NCI-H774 (cell line): Measurements from ENCODE around the gene HLA-DMB.
A peak's percentile ranks its signal among the peaks of the same experiment; 100 is the strongest.

Experiments used
- DNase-seq: peaks from one replicate; lab custom pipeline; 2025; lab: John Stamatoyannopoulos, UW

Gene HLA-DMB

DNA sequence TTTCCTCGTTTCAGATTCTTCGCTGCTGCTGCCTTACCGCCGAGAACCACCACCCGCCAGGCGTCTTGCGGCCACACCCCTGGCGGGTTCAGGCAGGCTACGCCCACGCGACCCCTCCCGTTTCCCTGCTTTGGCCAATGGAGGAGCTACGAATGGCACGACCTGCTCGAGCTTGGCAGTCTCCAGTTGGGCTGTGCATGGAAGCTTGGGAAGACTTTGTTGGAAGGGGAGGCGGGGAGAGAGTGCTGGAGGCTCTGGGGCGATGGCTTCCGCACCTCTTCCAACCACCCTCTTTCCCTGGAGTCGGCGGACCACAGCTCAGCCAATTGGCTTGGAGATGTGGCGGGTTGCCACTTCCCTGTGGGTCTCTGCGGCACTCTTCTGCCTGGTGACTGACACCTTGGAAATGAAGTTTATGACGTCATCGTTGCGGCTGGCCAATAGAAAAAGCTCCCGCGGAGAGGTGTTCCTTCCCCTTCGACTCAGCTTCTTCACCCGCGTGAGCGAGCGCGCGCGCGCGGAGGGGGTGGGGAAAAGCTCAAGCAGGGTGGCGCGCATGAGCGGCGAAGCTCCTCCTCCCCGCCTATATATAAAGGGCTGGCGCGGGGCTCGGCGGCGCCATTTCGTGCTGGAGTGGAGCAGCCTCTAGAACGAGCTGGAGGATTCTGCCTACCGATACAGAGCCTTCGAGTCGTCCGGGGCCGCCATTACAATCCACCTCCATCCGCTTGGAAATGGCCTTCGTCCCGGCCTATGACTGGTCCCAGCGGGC, 30.9 kb upstream of the HLA-DMB start:
- peak; percentile 98 for DNase-seq

DNA sequence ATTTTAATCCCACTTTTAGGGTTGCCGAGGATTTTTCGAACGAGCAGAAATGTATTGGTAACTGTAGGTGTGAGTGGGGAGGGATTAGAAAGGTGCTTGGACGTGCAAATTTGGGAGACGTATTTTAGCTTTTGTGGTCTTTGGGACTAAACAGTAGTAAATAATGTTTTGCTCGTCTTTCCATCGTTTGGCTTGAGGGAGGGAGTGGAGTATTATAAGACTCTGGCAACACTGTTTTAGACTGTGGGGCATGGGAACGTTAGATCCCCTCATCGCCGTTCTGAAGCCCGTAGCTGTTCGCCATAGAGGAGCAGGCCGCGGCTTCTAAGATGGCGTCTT, 30.4 kb upstream of the HLA-DMB start:
- no peak for DNase-seq

DNA sequence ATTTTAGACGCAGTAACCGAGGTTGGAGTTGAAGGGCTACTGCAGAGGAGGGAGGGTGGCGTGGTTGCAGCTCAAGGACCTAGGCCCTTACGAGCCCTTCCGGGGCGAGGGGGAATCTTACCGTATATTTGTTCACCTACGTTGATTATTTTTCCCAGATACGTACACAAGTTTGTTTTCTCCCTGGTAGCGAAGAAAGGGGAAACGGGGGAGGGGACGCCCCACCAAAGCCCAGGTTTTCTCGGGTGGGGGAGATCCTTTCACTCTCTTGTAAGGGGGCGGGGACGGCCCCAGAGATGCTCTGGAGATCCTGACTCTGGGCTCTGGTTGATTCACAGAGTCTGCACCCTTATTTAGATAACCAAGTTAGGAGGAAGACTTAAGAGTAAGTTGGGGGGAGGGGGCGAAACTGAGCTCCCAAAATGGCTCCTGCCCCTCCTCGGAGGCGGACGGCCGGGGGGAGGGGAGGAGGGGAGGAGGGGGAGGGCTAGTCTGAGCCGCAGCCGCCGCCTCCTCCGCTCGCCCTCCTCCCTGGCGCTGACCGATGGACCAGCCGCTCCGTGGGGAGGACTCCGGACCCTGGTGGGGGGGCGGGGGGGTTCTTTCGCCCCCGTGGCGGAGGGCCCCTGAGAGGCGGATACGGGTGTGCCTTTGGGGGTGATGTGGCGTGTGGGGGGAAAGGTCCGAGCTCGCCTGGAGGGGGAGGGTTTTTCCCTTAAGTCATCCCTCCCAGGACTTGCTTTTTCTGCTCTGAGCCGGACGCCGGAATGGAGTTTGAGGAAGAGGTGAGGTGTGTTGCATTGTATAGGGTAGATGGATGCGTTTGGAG, 29.8 kb upstream of the HLA-DMB start:
- peak; percentile 74 for DNase-seq

DNA sequence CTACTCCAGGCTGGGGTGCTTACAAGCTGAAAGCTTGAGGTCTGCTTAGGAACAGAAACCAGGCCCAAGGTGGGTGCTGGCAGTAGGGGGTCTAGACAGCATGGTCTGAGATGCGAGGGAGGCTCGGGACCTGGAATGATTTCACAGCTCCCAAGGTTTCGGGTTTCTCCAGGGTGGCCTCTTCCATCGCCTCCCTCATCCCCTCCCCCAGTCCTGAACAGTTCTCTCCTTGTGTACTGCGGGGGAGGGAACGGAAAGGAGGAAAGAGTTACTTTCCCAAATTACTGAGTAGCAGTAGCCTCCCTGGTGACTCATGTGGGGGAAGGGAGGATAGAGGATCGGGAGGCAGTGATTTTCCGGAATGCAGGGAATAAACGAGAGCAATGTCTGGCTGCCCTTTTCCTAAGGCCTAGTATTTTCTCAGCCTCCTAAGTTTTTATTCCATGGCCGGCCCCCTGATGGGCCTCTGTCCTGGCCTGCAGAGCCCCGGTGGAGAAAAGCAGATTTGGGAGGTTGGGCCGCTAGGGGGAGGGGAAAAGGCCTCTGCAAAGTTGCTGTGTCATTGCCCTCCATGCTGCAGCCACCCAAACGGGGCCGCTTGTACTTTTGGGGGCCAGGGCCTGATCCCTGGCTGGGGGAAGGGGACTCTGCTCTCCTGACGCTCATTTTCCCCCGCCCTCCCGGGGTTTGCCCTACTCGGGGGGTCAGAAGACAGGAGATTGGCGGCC, 29.0 kb upstream of the HLA-DMB start:
- peak; percentile 30 for DNase-seq

DNA sequence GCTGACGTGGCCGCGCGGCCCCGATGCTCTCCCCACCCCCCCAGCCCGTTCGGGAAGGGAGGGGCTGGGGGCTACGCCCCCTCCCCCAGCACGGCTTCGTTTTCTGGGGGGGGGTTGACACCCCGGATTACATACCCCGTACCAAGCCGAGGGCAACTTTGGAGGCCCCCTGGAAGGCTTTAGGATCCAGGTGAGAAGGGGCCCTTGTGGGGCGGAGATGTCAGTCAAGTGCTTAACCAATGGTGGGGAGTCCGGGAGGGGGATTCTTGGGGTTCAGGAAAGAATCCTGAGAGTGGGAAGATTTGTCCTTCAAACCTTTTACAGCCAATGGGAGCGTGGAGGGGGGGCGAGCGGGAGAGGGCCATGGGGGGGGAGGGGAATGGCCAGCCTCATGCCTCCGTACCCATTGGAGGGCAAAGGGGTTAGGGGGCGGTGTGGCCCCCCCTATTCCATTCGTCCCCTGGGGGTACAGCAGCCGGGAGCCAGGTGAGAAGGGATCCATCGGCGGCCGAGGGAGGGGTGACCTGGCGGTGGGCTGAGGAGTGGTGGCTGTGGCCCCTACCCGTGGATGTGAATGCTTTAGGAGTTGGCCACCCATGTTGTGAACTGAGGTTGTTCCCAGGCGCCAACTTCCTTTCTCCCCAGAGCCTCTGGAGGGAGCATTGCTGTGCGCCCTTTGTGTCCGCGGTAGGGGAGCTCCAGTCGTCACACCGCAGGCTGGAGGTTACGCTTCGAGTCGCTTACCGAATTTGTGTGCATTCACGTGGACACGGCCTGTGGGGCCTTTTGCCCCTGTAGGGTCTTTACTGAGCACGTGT, 28.2 kb upstream of the HLA-DMB start:
- peak; percentile 84 for DNase-seq

DNA sequence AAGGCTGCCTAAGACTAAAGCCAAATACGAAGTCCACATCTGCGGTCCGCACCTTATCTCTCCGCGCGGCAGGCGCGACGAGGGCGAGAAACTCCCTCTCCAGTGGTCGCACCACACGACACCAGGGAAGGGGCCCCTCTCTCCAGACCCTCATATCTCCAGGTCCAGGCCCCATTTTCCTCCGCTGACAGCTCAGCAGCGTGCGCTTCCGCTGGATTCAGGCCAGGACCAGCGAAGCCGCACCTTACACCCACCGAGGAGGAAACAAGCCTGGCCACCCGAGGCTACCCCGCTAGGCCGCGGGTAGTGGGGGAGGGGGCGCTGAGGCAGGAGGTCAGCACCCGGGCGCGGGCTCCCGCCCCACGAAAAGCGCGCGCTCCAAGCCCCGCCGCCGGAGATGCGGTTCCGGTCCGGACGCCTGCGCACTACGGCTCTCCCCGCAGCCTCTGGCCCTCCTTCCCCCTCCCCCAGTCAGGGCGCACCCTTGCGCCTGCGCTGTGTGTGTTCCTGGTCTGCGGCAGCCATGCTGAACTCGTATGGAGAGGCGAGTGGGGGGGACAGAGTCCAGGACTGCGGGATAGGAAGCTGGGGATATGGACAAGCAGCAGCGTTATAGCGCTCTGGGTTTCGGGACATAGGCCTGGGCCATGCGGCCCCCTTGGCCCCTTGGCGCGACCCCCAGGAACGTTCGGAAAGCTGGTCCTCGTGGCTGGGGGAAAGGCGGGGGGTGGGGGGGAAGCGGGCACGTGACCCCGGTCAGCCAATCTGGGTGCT, 27.5 kb upstream of the HLA-DMB start, which contains the start of gene BRD2:
TSS of gene BRD2 (plus strand) at position 502 of the 774 bp plus-strand sequence. CDS start 4,305 bp downstream, outside the sequence.
- peak; percentile 96 for DNase-seq

DNA sequence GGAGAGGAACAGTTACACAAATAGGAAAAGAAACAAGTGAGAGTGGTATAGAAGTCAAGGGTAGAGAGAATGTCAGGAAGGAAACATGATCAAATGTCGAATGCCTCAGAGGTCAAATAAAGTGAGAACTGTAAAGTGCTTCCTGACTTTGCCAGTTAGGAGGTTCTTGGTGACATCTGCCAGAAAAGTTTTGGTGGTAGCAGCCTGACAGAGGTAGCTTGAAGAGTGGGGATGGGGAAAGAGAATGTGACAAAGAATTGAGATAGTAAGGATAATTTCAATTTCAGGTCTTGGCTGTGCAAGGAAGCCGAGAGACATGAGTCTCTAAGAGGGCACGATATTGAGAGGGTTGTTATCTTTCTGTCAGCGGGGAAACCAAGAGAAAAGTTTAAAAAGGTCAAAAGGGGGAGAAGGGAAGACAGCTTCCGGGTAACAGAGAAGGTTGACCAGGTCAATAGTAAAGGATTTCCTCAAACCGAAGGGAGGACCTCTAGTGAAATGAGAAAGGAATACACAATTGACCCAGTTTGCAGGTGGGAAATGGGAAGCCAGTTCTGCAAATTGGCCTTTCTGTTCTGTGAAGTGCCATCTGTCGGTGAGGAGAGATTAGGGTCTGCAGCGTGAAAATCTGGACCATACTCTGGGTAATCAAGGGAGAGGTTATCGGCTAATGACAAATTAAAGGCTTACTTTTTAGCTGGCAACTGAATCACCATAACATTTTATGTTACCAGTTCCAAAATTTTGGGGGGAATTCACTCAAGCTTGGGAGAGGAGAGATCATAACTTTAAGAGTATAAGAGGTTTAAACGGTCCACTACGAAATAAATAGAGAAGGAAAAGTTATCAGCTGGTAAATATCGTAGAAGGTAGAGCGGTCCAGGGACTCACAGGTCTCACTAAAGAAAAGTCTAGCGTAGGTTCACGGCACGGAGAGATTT, 26.6 kb upstream of the HLA-DMB start:
- peak; percentile 22 for DNase-seq

DNA sequence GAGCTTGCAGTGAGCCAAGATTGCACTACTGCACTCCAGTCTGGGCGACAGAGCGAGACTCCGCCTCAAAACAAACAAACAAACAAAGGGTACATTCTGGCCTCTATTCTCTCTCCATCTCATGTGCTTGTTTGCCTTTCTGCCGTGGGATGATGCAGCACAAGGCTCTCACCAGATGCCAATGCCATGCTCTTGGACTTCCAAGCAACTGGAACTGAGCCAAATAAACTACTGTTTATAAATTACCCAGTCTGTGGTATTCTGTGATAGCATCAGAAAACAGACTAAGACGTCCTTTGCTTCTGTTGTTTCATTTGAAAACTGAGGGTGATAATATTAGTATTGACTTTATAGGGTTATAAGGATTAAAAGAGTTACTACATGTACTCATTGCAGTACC, 23.9 kb upstream of the HLA-DMB start:
- no peak for DNase-seq

DNA sequence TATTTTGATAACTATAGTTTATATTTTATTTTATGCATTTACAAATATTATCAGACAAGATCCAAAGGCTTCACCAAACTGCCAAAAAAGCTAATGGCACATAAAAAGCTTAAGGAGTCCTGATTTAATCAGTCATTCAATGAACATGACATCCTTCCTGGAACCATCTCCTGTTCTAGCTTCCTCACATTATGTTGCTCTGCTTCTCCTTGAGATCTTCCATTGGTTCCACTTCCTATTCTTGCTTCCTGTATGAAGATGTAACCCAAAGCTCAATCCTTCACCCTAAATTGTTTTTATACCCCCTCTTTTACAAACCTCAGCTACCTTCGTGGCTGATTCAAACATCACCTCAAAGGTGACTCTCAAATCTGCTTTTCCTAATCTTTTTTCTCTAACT, 23.0 kb upstream of the HLA-DMB start:
- DNase-seq: no peak

DNA sequence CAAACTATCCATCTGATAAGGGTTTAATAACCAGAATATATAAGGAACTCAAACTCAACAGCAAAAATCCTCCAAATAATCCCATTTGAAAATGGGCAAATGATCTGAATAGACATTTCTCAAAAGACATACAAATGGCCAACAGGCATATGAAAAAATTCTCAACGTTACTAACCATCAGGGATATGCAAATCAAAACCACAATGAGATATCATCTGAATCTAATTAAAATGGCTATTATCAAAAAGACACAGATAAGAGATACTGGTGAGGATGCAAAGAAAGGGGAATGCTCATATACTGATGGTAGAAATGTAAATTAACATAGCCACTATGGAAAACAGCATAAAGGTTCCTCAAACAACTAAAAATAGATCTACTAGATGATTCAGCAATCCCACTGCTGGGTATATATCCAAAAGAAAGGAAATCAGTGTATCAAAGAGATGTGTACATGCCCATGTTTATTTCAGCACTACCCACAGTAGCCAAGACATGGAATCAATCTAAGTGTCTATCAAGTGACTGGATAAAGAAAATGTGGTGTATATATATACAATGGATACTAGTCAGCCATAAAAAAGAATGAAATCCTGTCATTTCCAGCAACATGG, 21.5 kb upstream of the HLA-DMB start:
- DNase-seq: no peak

DNA sequence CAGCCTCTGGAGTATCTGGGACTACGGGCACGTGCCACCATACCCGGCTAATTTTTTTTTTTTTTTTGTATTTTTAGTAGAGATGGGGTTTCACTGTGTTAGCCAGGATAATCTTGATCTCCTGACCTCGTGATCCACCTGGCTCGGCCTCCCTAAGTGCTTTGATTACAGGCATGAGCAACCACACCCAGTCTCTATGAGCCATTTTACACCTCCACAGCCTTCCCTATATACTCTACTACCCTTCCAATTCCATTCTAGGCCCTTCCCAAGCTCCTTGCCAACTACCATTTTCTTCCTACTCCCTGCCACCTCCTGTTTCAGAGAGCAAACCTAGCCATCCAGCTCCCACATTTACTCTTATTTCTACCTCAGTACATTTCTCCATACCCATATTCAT, 19.7 kb upstream of the HLA-DMB start:
- DNase-seq: no peak

DNA sequence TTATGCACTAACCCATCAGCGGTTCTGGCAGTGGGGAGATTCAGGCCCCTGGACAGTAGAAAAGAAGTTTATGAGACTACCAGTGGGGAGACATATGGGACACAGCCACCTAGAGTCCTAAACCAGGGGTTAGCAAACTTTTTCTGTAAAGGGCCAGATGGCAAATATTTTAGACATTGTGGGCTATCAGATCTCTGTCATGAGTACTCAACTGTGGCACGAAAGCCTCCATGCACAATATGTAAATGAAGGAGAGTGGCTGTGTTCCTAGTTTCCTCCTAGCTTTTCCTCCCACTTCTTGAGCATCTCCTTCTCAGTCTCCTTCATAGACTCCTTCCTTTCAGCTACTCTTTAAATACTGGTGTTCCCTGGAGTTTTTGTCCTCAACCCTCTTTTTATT, 15.3 kb upstream of the HLA-DMB start:
- DNase-seq: no peak

DNA sequence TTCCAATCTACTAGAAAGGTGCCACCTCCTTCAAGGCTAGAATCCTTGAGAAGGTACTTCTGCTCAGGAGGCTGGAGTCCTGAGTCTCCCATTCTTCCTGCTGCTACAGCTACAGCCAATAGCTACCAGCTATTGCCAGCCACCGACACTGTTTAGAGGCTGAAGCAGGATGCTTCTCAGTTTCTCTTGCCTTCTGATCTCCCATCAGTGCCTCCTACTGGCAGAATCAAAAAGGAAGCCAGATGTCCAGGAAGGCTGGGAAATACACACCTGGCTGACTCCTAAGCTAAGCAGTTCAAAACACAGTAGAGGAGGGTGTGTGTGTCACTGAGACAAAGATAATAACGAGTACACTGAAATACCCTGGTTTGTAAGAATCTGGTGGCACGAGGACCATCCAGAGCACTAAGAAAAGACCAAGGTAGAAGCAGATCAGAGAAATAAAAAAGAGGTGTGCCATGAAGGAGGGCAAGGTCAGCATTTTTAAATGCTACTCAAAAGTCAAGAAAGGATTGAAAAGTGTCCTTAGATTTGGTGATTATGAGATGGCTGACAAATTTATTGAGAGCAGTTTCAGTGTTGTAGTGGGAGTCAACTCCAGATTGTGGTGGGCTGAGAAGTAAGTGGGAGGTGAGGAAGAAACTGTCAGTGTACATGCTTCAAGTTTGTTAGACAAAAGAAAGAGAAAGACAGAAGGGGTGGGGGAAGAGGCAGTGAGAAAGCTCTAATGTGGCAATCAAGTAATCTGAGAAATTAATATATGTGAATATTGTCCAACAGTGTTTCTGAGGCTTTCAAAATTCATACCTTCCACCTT, 14.4 kb upstream of the HLA-DMB start:
- DNase-seq: peak; percentile 6

DNA sequence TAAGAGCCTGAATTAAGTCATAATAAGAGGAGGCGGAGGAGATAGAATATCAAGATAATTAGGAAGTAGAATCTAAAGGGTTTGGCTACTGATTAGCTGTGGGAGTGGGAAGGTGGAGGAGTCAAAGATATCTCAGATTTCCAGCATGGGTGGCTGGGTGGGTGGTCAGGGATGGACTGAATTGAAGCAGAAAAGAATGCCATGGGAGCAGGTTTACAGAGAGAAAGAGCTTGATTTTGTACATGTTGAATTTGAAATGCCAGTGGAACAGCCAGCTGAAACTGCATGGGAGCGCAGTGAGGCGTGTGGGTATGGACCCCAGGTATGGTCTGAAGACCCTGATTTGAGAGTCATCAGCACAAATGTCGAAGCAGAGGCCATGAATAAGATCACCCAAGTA, 13.4 kb upstream of the HLA-DMB start:
- no peak for DNase-seq

DNA sequence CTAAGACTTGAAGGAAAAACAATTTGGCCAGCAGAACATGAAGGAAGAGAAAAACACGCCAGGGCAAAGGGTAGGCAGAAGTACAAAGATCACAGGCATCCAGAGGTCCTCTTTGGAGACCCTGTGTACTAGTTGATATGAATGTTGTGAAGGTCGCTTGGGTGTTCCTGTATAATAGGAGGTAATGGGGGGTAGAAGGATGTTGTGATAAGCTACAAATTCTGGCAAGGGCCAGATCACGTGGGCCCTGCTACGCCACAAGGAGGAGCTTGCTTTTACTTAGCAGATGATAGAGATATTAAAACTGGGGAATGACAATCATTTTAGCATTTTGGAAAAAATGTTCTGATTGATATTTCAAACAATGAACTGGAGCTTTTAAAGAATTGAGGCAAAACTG, 12.9 kb upstream of the HLA-DMB start:
- no peak for DNase-seq

DNA sequence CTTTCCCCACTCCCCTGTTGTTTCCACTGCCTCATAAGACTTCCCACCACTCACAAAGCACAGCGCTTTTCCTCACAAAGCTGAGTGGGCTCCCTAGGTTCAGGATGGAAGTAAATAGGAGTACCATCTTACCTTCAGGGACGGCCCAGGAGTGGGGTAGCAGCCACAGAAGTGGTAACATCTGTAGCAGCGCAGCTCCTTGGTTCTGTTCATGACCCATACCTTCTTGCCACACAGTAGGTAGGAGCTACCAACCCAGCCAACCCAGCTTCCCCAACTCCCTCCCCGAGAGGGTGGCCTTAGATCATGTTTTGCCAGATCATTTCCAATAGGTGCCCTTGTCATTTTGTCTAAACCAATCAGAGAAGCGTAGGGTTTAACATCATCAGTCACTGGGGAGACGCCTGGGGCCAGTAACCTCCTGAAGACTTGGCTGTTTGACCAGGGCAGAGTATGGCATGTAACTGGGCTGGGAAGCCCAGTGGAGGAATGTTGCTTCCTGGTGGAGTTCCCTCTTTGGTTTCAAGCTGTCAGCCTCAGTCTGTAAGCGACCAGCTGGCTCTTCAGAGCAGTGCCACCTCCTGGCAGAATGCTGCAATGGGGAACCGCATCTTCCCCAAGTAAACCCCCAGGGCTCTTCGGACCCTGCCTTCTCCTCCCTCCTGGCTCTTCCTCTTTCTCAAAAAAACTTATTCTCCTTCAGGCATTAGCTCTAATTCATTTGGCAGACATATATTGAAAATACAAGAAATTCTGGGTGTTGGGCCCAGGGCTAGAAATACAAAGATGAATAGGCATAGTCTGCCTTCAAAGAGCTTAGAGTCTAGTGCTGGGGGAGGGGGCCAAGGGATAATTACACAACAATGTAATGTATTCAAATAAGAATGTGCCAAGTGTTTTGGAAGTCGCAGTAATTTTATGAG, 12.2 kb upstream of the HLA-DMB start, which contains the start of gene HLA-DMA:
TSS of gene HLA-DMA (minus strand) at position 281 of the 923 bp plus-strand sequence. CDS start at position 220, 61 bp downstream.
- DNase-seq: peak; percentile 62

DNA sequence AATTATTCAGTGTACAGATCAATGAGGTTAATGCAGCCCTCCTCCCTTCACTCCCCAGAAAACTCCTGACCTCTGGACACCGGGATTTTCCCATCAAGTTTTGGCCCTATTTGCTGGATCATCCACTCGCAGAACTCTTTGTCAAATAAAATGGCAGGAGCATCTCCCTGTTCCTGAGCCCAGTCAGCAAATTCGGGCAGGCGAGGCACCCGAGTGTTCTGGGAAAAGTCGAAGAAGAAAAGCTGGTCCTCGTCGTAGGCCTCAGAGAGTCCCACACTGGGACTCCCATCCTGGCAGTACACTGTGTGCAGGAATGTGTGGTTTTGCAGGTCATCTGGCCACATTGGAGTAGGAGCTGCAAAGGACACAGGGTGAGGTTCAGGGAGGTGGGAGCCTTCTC, 9.6 kb upstream of the HLA-DMB start:
- no peak for DNase-seq
